Measurements from ENCODE around the gene PEPD. TPM values are rescaled to one million over a fixed set of nuclear protein-coding genes. Genes with fewer than 3 reads are reported as not detected.

PEPD gene
- total RNA-seq, 3 donors from 2014 or later, result 42.1 to 127 (median 82.3) TPM

- H3K4me3 ChIP-seq, result no peak overlapping the region
- intact Hi-C loops (cut with DNase I; ENCODE audit: low total_unique reads), result no loop called here
- H3K27me3 ChIP-seq, result no peaks in the 10 kb centered on the region
- no peaks in the 10 kb centered on the region for H3K36me3 ChIP-seq
- H3K9me3 ChIP-seq, result no peaks in the 10 kb centered on the region
- H3K27ac ChIP-seq, result no peak overlapping the region
- TF ChIP-seq CTCF (IDR thresholded peaks at IDR 0.05), result no peak
- TF ChIP-seq POLR2AphosphoS5 (IDR thresholded peaks at IDR 0.05), result no peak
- H3K4me1 ChIP-seq, result no peaks in the 10 kb centered on the region
- DNase-seq (ENCODE audit: low spot score in 2 of 2), result peak in 1 of 2 donors; percentile 31
These were observed 77.7 kb downstream of the PEPD start for GRCh38 chr19:33443638-33444561.

GRCh38 chr19:33442706-33443105 lies 78.9 kb downstream of the PEPD start:
- Histone ChIP-seq H3K36me3 (no peaks in the 10 kb centered on the region), H3K4me1 (no peaks in the 10 kb centered on the region), H3K27me3 (no peaks in the 10 kb centered on the region), H3K4me3 (no peak overlapping the region), H3K9me3 (no peaks in the 10 kb centered on the region), H3K27ac (no peak overlapping the region)
- DNase-seq (ENCODE audit: low spot score in 2 of 2), result peak in 1 of 2 donors; percentile 20
- intact Hi-C loops (cut with DNase I; ENCODE audit: low total_unique reads), result no loop called here
- no peak for TF ChIP-seq POLR2AphosphoS5 (IDR thresholded peaks at IDR 0.05)
- no peak for TF ChIP-seq POLR2A (IDR thresholded peaks at IDR 0.05)
- TF ChIP-seq CTCF (IDR thresholded peaks at IDR 0.05), result no peak

- TF ChIP-seq POLR2A (IDR thresholded peaks at IDR 0.05) (no peak), POLR2AphosphoS5 (IDR thresholded peaks at IDR 0.05) (no peak), CTCF (IDR thresholded peaks at IDR 0.05) (no peak)
- DNase-seq (ENCODE audit: low spot score in 2 of 2), result no peak
- intact Hi-C loops (cut with DNase I; ENCODE audit: low total_unique reads), result no loop called here
These were observed 79.8 kb downstream of the PEPD start for GRCh38 chr19:33441828-33442227.

GRCh38 chr19:33441277-33441699 lies 80.3 kb downstream of the PEPD start:
- Histone ChIP-seq H3K4me3 (no peak overlapping the region), H3K9me3 (no peaks in the 10 kb centered on the region), H3K36me3 (no peaks in the 10 kb centered on the region), H3K4me1 (no peaks in the 10 kb centered on the region), H3K27me3 (no peaks in the 10 kb centered on the region), H3K27ac (no peak overlapping the region)
- intact Hi-C loops (cut with DNase I; ENCODE audit: low total_unique reads), result no loop called here
- TF ChIP-seq POLR2A (IDR thresholded peaks at IDR 0.05), result no peak
- TF ChIP-seq CTCF (IDR thresholded peaks at IDR 0.05), result no peak
- TF ChIP-seq POLR2AphosphoS5 (IDR thresholded peaks at IDR 0.05), result no peak
- peak in 1 of 2 donors; percentile 51 for DNase-seq (ENCODE audit: low spot score in 2 of 2)

More at GRCh38 chr19:33441828-33442227, 79.8 kb downstream of the PEPD start:
- Histone ChIP-seq H3K9me3 (no peaks in the 10 kb centered on the region), H3K27me3 (no peaks in the 10 kb centered on the region), H3K4me1 (no peaks in the 10 kb centered on the region), H3K4me3 (no peak overlapping the region), H3K36me3 (no peaks in the 10 kb centered on the region), H3K27ac (no peak overlapping the region)

GRCh38 chr19:33440682-33441081 lies 80.9 kb downstream of the PEPD start:
- H3K27me3 ChIP-seq, result no peaks in the 10 kb centered on the region
- intact Hi-C loops (cut with DNase I; ENCODE audit: low total_unique reads), result no loop called here
- H3K4me1 ChIP-seq, result no peaks in the 10 kb centered on the region
- H3K4me3 ChIP-seq, result no peak overlapping the region
- no peak for TF ChIP-seq POLR2A (IDR thresholded peaks at IDR 0.05)
- no peak for TF ChIP-seq CTCF (IDR thresholded peaks at IDR 0.05)
- no peak for TF ChIP-seq POLR2AphosphoS5 (IDR thresholded peaks at IDR 0.05)
- no peaks in the 10 kb centered on the region for H3K9me3 ChIP-seq
- DNase-seq (ENCODE audit: low spot score in 2 of 2), result no peak
- H3K36me3 ChIP-seq, result no peaks in the 10 kb centered on the region
- no peak overlapping the region for H3K27ac ChIP-seq
